HepG2 (cell line): ENCODE measurements around the gene REST. TPM values are rescaled to one million over a fixed set of nuclear protein-coding genes. Genes with fewer than 3 reads are reported as not detected.

Experiments
- ASH2L ChIP-seq: fragments of 300-600, 200-600 bp; sonication (generic); IDR thresholded peaks from 2 replicates; pipeline ENCODE4 v1.7.0; 2017; ENCODE audit warnings: low read depth, mild to moderate bottlenecking, moderate library complexity, mixed read lengths, low read length; ENCODE audit not compliant: insufficient read length
- ATF7 ChIP-seq, 2 experiments: fragments of 450-650 bp in 1 of 2; sonication (generic) in 1 of 2; formaldehyde crosslinking in 1 of 2; IDR thresholded peaks; 2 replicates each; pipeline versions ENCODE4 v1.4.0 to v1.6.1; 2016 to 2020; ENCODE audit warnings: antibody characterized with exemption in 1 of 2, mild to moderate bottlenecking in 1 of 2, missing genetic modification reagents in 1 of 2
- CREB1 ChIP-seq, 2 experiments: fragments of 450-650 bp in 1 of 2; IDR thresholded peaks; 2 replicates each; pipeline ENCODE4 v1.6.1; 2016 to 2017; ENCODE audit warnings: control low read depth in 1 of 2, mild to moderate bottlenecking in 1 of 2, missing compliant biosample characterization in 1 of 2, missing genetic modification characterization in 1 of 2
- E2F1 ChIP-seq: sonication (generic); formaldehyde crosslinking; IDR thresholded peaks from 2 replicates; pipeline ENCODE4 v1.5.0; 2020; ENCODE audit warnings: missing genetic modification reagents
- GATAD2A ChIP-seq: IDR thresholded peaks from 2 replicates; pipeline ENCODE4 v1.6.1; 2016
- IKZF4 ChIP-seq: sonication (generic); formaldehyde crosslinking; IDR thresholded peaks from 2 replicates; pipeline ENCODE4 v1.5.1; 2020; ENCODE audit warnings: borderline replicate concordance, mild to moderate bottlenecking, low read depth, missing genetic modification reagents; ENCODE audit errors: not compliant biosample characterization
- KDM2A ChIP-seq: sonication (generic); formaldehyde crosslinking; IDR thresholded peaks from 2 replicates; pipeline ENCODE4 v1.4.0; 2020; ENCODE audit warnings: low read depth, missing genetic modification reagents, borderline replicate concordance
- KMT2A ChIP-seq: sonication (generic); formaldehyde crosslinking; IDR thresholded peaks from 2 replicates; pipeline ENCODE4 v1.4.0; 2020; ENCODE audit warnings: missing genetic modification reagents
- NFE2 ChIP-seq: sonication (generic); formaldehyde crosslinking; IDR thresholded peaks from 2 replicates; pipeline ENCODE4 v1.4.0; 2020; ENCODE audit warnings: missing genetic modification reagents
- NFYC ChIP-seq: IDR thresholded peaks from 2 replicates; pipeline ENCODE4 v1.6.1; 2016; ENCODE audit warnings: missing genetic modification reagents, missing compliant biosample characterization
- SP1 ChIP-seq, 2 experiments: fragments of 450-650 bp in 1 of 2; sonication (generic) in 1 of 2; formaldehyde crosslinking in 1 of 2; IDR thresholded peaks; 2 replicates each; pipeline versions ENCODE4 v1.4.0 to v1.6.1; 2016 to 2020; ENCODE audit warnings: missing genetic modification reagents in 1 of 2
- TFE3 ChIP-seq: IDR thresholded peaks from 2 replicates; pipeline ENCODE4 v1.6.1; 2016
- ZFP62 ChIP-seq: sonication (generic); formaldehyde crosslinking; IDR thresholded peaks from 2 replicates; pipeline ENCODE4 v1.4.0; 2020; ENCODE audit warnings: missing genetic modification reagents
- ZKSCAN5 ChIP-seq: sonication (generic); formaldehyde crosslinking; IDR thresholded peaks from 2 replicates; pipeline ENCODE4 v1.5.1; 2020; ENCODE audit warnings: mild to moderate bottlenecking, missing genetic modification reagents
- ZNF232 ChIP-seq: sonication (generic); formaldehyde crosslinking; IDR thresholded peaks from 2 replicates; pipeline ENCODE4 v1.4.0; 2020; ENCODE audit warnings: missing genetic modification reagents, borderline replicate concordance
- ZNF337 ChIP-seq: sonication (generic); formaldehyde crosslinking; IDR thresholded peaks from 2 replicates; pipeline ENCODE4 v1.5.1; 2020; ENCODE audit warnings: missing genetic modification reagents, low read depth, mild to moderate bottlenecking, borderline replicate concordance
- ZNF354B ChIP-seq: sonication (generic); formaldehyde crosslinking; IDR thresholded peaks from 2 replicates; pipeline ENCODE4 v1.8.0; 2022; ENCODE audit warnings: mild to moderate bottlenecking, missing genetic modification reagents
- ZNF780A ChIP-seq: sonication (generic); formaldehyde crosslinking; IDR thresholded peaks from 2 replicates; pipeline ENCODE4 v1.8.0; 2022; ENCODE audit warnings: mild to moderate bottlenecking, missing genetic modification reagents, moderate library complexity
- ZNF839 ChIP-seq: sonication (generic); formaldehyde crosslinking; IDR thresholded peaks from 2 replicates; pipeline ENCODE4 v1.4.0; 2020; ENCODE audit warnings: missing genetic modification reagents, mild to moderate bottlenecking, borderline replicate concordance
- ZSCAN20 ChIP-seq: sonication (generic); formaldehyde crosslinking; IDR thresholded peaks from 2 replicates; pipeline ENCODE4 v1.4.0; 2020; ENCODE audit warnings: missing genetic modification reagents, mild to moderate bottlenecking, borderline replicate concordance
- polyA plus RNA-seq, 8 experiments: library from polyadenylated mRNA; depleted of rRNA in 3 of 8; stranded (reverse) in 7 of 8; unstranded in 1 of 8; fragments of >200 nt; fragmentation: Illumina TruSeq in 4 of 8; extraction: Trizol in 4 of 8; gene quantifications; 2 replicates each; pipeline versions ENCODE4 v1.2.1 to v1.2.3, GENCODE V29; 2011 to 2016; ENCODE audit warnings: low read depth in 4 of 8, missing spikeins in 1 of 8, mixed read lengths in 1 of 8; ENCODE audit not compliant: insufficient read depth in 1 of 8
- total RNA-seq, 5 experiments: library from RNA; depleted of rRNA; stranded (reverse); fragments of >200 nt; fragmentation: Illumina TruSeq; extraction: Trizol; gene quantifications; 2 replicates each; pipeline ENCODE4 v1.2.3, GENCODE V29; 2016; ENCODE audit warnings: low read depth in 1 of 5
- TF ChIP-seq, protein P1 (sequence below): sonication (generic); formaldehyde crosslinking; IDR thresholded peaks from 2 replicates; pipeline ENCODE4 v1.8.0; 2022; ENCODE audit warnings: missing genetic modification reagents, mild to moderate bottlenecking, moderate library complexity, borderline replicate concordance
- TF ChIP-seq, protein P2 (sequence below): sonication (generic); formaldehyde crosslinking; IDR thresholded peaks from 2 replicates; pipeline ENCODE4 v1.4.0; 2020; ENCODE audit warnings: missing genetic modification reagents

The REST gene
- total and polyA plus RNA-seq, 2 of the 13 experiments (the other 11 are each of a cell fraction or from before 2014, with no cell fraction given): 12.7 to 22.4 TPM

GRCh38 chr4:56977321-56978012 lies 69.8 kb downstream of the REST start, which contains the start of gene NOA1 (continued):
- 0 out of 2 replicates have a peak, but pooled peaks have one; percentile 61 for TF ChIP-seq ZNF780A (CRISPR knock-in tag)
- TF ChIP-seq, protein P1, sequence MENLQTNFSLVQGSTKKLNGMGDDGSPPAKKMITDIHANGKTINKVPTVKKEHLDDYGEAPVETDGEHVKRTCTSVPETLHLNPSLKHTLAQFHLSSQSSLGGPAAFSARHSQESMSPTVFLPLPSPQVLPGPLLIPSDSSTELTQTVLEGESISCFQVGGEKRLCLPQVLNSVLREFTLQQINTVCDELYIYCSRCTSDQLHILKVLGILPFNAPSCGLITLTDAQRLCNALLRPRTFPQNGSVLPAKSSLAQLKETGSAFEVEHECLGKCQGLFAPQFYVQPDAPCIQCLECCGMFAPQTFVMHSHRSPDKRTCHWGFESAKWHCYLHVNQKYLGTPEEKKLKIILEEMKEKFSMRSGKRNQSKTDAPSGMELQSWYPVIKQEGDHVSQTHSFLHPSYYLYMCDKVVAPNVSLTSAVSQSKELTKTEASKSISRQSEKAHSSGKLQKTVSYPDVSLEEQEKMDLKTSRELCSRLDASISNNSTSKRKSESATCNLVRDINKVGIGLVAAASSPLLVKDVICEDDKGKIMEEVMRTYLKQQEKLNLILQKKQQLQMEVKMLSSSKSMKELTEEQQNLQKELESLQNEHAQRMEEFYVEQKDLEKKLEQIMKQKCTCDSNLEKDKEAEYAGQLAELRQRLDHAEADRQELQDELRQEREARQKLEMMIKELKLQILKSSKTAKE (CRISPR knock-in tag): 0 out of 2 replicates have a peak, but pooled peaks have one; percentile 50
- 0 out of 2 replicates have a peak, but pooled peaks have one; percentile 81 for TF ChIP-seq ZNF337 (CRISPR knock-in tag)
- no peak for TF ChIP-seq ZNF354B
- peak; percentile 64 for TF ChIP-seq NFYC
- peak; percentile 8; the same call in 1 of the 2 replicates for TF ChIP-seq ZNF232 (CRISPR knock-in tag)
- peak; percentile 64 for TF ChIP-seq KDM2A
- no peak for TF ChIP-seq ZNF839
- TF ChIP-seq ASH2L: peak; percentile 52
- no peak for TF ChIP-seq ZFP62 (CRISPR knock-in tag)
- TF ChIP-seq E2F1 (CRISPR knock-in tag): 0 out of 2 replicates have a peak, but pooled peaks have one; percentile 33
- TF ChIP-seq ZSCAN20: peak; percentile 88; the same call in 1 of the 2 replicates
- TF ChIP-seq CREB1 (IDR thresholded peaks at IDR 0.05): no peak
- peak; percentile 62 for TF ChIP-seq CREB1 (CRISPR knock-in tag; IDR thresholded peaks at IDR 0.05)
- TF ChIP-seq IKZF4: peak; percentile 50
- peak; percentile 76 for TF ChIP-seq KMT2A (CRISPR knock-in tag)
- no peak for TF ChIP-seq NFE2 (CRISPR knock-in tag)
- 0 out of 2 replicates have a peak, but pooled peaks have one; percentile 44 for TF ChIP-seq TFE3 (CRISPR knock-in tag)
- TF ChIP-seq, protein P2, sequence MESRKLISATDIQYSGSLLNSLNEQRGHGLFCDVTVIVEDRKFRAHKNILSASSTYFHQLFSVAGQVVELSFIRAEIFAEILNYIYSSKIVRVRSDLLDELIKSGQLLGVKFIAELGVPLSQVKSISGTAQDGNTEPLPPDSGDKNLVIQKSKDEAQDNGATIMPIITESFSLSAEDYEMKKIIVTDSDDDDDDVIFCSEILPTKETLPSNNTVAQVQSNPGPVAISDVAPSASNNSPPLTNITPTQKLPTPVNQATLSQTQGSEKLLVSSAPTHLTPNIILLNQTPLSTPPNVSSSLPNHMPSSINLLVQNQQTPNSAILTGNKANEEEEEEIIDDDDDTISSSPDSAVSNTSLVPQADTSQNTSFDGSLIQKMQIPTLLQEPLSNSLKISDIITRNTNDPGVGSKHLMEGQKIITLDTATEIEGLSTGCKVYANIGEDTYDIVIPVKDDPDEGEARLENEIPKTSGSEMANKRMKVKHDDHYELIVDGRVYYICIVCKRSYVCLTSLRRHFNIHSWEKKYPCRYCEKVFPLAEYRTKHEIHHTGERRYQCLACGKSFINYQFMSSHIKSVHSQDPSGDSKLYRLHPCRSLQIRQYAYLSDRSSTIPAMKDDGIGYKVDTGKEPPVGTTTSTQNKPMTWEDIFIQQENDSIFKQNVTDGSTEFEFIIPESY (CRISPR knock-in tag): no peak
- TF ChIP-seq ZKSCAN5 (CRISPR knock-in tag): no peak
- 0 out of 2 replicates have a peak, but pooled peaks have one; percentile 12 for TF ChIP-seq GATAD2A (CRISPR knock-in tag)
- no peak for TF ChIP-seq SP1 (IDR thresholded peaks at IDR 0.05)
- TF ChIP-seq SP1 (CRISPR knock-in tag; IDR thresholded peaks at IDR 0.05): peak; percentile 41; the same call in 1 of the 2 replicates
- no peak for TF ChIP-seq ATF7 (IDR thresholded peaks at IDR 0.05)
- TF ChIP-seq ATF7 (CRISPR knock-in tag; IDR thresholded peaks at IDR 0.05): no peak
